Endothelial cell (in vitro differentiated cells): ENCODE measurements around the gene STK32C. TPM values are rescaled to one million over a fixed set of nuclear protein-coding genes. Genes with fewer than 3 reads are reported as not detected.

ENCODE experiments used
- DNase-seq: peaks from one replicate; pipeline ENCODE4 v3.0.0; 2021; ENCODE audit warnings: low spot score
- H3K27ac Mint-ChIP-seq: one replicate; pipeline ENCODE4 v1.8.0; 2021; ENCODE audit warnings: mixed read lengths, inconsistent platforms; ENCODE audit not compliant: unreplicated experiment
- H3K27me3 Mint-ChIP-seq: one replicate; pipeline ENCODE4 v1.8.0; 2021; ENCODE audit warnings: mild to moderate bottlenecking, moderate library complexity, mixed read lengths, inconsistent platforms; ENCODE audit not compliant: unreplicated experiment
- H3K36me3 Mint-ChIP-seq: one replicate; pipeline ENCODE4 v1.8.0; 2021; ENCODE audit warnings: mild to moderate bottlenecking, low read depth, mixed read lengths, inconsistent platforms; ENCODE audit not compliant: unreplicated experiment
- H3K4me1 Mint-ChIP-seq: one replicate; pipeline ENCODE4 v1.8.0; 2021; ENCODE audit warnings: mild to moderate bottlenecking, mixed read lengths, inconsistent platforms; ENCODE audit not compliant: unreplicated experiment
- H3K4me3 Mint-ChIP-seq: one replicate; pipeline ENCODE4 v1.8.0; 2021; ENCODE audit warnings: mild to moderate bottlenecking, mixed read lengths, inconsistent platforms; ENCODE audit not compliant: unreplicated experiment
- H3K9me3 Mint-ChIP-seq: one replicate; pipeline ENCODE4 v1.8.0; 2021; ENCODE audit warnings: mixed read lengths, inconsistent platforms; ENCODE audit not compliant: unreplicated experiment
- total RNA-seq: library from RNA; stranded (reverse); fragmentation: NEBNext Ultra II Directional; extraction: Animal tissue kit (Norgen Biotek cat#: 25700); gene quantifications from one replicate; pipeline ENCODE4 v1.2.1, GENCODE V29; 2021; ENCODE audit not compliant: unreplicated experiment
- TF ChIP-seq, protein P1 (sequence below): fragments of 200-600 bp; sonication (generic); IDR thresholded peaks from one replicate; pipeline ENCODE4 v1.5.0; 2021; ENCODE audit warnings: antibody characterized with exemption; ENCODE audit not compliant: unreplicated experiment

Gene STK32C
- total RNA-seq, 1 donor from 2014 or later: 12.6 TPM

DNA sequence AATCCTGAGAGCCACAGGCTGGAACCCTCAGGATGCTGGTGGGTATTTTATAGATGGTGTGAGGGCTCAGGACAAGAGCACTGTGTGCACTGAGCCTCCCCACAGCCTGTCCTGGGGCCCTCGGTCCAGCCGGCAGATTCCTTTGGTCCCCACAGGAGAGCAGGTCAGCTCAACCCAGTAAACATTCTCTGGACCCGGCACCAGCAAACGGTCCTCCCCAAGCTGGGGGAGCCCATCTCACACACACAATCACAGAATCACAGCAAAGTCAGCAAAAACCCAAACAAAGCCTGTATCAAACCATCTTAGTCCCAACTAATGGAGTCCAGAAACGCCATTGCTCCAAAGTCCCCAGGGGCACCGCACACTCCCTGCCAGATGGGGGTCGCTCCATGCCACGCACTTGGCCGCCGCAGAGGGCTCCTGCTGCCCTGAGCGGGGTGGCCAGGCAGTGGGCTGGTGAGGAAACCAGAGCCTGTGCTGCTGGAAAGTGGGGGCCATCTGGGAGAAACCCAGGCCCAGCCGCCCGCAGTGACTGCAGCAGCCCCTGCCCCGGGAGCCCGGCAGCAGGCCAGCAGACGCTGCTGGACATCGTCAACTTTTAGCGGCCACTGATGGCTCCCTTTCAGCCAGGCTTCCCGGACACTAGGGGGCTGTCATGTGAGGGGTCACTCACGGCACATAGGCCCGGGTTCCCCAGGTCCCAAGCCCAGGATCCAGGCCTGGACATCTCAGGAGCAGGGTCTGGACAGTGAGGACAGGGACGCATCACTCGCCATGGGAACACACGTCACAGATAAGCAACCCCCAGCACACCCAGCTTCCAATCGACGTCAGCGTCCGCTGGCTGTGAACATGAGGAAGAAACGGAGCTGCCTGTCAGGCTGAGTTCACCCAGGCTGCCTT lies 68.4 kb downstream of the STK32C start:
- peaks cover 8% of the 10 kb centered on the region for H3K27me3 Mint-ChIP-seq
- no peak for DNase-seq
- TF ChIP-seq, protein P1, sequence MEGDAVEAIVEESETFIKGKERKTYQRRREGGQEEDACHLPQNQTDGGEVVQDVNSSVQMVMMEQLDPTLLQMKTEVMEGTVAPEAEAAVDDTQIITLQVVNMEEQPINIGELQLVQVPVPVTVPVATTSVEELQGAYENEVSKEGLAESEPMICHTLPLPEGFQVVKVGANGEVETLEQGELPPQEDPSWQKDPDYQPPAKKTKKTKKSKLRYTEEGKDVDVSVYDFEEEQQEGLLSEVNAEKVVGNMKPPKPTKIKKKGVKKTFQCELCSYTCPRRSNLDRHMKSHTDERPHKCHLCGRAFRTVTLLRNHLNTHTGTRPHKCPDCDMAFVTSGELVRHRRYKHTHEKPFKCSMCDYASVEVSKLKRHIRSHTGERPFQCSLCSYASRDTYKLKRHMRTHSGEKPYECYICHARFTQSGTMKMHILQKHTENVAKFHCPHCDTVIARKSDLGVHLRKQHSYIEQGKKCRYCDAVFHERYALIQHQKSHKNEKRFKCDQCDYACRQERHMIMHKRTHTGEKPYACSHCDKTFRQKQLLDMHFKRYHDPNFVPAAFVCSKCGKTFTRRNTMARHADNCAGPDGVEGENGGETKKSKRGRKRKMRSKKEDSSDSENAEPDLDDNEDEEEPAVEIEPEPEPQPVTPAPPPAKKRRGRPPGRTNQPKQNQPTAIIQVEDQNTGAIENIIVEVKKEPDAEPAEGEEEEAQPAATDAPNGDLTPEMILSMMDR: no peak
- no peak overlapping the region for H3K27ac Mint-ChIP-seq
- no peaks in the 10 kb centered on the region for H3K4me1 Mint-ChIP-seq
- no peaks in the 10 kb centered on the region for H3K9me3 Mint-ChIP-seq
- H3K4me3 Mint-ChIP-seq: no peak overlapping the region
- H3K36me3 Mint-ChIP-seq: no peaks in the 10 kb centered on the region

DNA sequence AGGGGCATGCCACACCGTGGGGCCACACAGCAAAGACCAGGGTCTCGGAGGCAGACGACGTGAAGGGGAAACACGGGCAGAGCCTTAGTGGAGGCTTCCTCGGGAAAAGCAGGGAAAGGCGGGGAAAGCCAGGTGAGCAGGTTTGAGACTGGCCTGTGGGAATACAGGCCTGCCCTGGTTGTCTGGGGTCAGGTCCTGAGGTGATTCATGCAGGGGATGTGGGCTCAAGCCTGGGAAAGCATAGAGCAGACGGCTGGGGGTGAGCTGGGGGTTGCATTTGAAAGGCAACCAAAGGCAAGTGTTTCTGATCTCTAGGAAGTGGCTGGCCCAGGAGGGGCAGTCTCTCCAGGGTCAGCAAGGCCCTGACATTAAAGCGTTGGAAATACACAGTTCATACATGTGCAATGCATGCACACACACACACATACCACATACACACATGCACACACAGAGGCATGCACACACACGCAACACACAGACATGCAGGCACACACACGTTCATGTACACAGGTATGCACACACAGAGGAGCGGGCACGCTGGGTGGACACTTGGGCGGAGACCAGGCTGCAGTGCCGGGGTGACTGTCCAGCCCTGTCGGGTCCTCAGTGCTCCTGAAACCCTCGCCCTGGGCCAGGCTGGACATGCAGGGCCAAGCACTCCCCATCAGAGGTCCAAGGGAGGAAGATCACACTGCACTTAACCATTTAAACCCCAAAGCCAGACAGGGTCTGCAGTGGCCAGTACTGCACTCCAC lies 69.2 kb downstream of the STK32C start:
- Mint-ChIP-seq H3K27ac (no peak overlapping the region), H3K4me1 (no peaks in the 10 kb centered on the region)

DNA sequence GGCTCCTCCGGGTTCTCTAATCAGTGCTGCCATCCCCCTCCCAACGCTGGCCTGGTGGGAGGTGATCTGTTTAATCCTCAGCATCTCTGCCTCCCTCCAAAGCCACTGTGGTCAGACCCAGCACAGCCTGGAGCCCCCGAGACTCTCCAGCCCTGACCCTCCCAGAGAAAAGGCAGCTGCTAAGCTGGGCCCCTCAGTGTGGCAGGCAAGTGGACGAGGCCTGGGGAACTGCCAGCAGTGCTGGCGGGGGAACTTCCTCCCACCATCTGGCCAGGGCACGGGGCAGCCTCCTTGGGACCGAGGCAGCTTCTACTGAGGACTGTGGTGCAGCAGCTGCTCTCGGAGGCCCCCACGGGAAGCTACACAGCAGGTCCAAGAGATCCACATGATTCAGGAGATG lies 69.9 kb downstream of the STK32C start:
- no peak overlapping the region for H3K4me3 Mint-ChIP-seq
- no peak for DNase-seq
- no peak overlapping the region for H3K27ac Mint-ChIP-seq
- no peaks in the 10 kb centered on the region for H3K9me3 Mint-ChIP-seq
- H3K27me3 Mint-ChIP-seq: peaks cover 8% of the 10 kb centered on the region
- H3K36me3 Mint-ChIP-seq: no peaks in the 10 kb centered on the region
- TF ChIP-seq, protein P1: no peak
- H3K4me1 Mint-ChIP-seq: no peaks in the 10 kb centered on the region

More for the DNA sequence above, 69.2 kb downstream of the STK32C start:
- no peak for DNase-seq
- Mint-ChIP-seq H3K27me3 (peaks cover 8% of the 10 kb centered on the region), H3K36me3 (no peaks in the 10 kb centered on the region), H3K9me3 (no peaks in the 10 kb centered on the region), H3K4me3 (no peak overlapping the region)
- TF ChIP-seq, protein P1: no peak

DNA sequence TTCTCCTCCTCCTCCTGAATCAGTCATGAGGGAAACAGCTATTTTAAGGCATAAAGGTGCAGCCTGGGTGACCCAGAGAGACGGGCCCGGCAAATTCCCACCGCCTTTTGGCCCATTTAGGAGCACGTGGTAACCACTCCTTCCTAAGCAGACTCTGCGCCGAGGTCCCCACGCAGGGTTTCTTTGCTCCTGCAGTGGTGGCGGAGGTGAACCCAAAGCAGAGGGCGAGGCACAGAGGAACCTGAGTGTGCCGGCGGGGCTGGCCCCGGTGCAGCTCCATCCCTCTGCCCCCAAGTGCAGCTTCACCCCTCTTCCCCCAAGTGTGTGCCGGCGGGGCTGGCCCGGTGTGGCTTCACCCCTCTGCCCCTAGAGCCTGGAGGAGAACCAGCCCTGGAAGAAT lies 70.4 kb downstream of the STK32C start:
- no peak overlapping the region for H3K27ac Mint-ChIP-seq
- H3K9me3 Mint-ChIP-seq: no peaks in the 10 kb centered on the region
- no peak overlapping the region for H3K4me3 Mint-ChIP-seq
- no peak for DNase-seq
- peaks cover under 1% of the 10 kb centered on the region for H3K4me1 Mint-ChIP-seq
- H3K27me3 Mint-ChIP-seq: peaks cover 8% of the 10 kb centered on the region
- TF ChIP-seq, protein P1: no peak
- no peaks in the 10 kb centered on the region for H3K36me3 Mint-ChIP-seq
